GM21825 (cell line): ENCODE data around the gene SMIM7.

Experiments
- ATAC-seq: cut with Tn5 transposase; IDR thresholded peaks from one replicate; pipeline ENCODE4 v1.9.1; 2021; ENCODE audit warnings: mild to moderate bottlenecking, moderate library complexity; ENCODE audit not compliant: unreplicated experiment

Gene SMIM7

DNA sequence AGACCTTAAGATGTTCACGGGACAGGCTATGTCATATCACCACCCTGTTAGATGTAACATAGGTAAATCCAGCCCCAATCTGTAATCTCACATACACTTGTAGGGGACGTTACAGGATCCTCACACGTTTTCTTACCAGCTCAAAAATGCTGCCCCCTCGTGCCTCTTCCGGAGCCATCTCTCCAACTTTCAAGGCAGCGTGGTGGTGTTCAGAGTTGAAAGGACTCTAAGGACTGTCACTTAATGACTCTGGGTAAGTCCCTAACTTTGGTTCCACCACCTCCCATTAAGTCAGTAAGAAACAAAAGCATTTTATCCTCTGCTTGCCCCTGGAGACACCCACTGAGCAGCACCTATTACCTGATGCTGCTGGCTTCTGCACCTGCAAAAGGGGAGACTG is 36.4 kb downstream of the SMIM7 start:
- no peak for ATAC-seq

DNA sequence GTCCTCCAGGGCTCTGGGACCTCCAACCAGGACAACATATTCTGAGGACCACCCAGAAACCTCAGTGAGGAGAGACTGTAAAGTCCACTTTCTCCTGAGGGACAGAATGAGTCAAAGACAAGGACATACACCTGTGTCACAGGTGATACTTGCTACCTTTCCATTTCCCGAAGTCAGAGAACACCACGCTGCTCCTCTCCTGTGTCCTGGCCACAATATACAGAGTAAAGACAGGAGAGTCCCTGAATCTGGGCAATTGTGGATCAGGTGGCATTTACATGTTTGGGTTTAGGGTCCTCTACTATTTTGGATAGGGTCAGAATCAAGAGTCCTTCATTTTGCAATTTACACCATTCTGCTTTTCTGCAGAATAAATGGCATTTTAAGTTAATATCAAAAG is 36.9 kb downstream of the SMIM7 start:
- ATAC-seq: no peak

GRCh38 chr19:16621165-16621800 is 38.7 kb downstream of the SMIM7 start:
- ATAC-seq: no peak

DNA sequence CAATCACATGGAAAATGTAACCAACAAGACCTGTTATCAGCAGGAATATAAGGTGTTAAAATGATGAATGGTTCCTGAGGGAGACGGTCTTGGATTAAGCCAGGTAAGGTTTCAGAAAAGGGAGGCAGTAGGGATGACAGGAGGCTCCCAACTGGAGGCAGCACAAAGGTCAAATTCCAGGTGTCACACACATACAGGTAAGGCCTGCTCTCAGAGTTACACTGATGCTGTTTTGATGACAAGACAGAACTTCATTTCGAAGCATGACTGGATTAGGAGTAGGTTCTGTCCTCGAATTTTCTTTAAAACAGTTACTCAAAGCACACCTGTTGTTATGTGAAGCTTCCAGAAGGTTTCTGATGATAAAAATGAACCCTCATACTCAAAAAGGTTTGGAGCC is 39.4 kb downstream of the SMIM7 start:
- ATAC-seq: no peak

DNA sequence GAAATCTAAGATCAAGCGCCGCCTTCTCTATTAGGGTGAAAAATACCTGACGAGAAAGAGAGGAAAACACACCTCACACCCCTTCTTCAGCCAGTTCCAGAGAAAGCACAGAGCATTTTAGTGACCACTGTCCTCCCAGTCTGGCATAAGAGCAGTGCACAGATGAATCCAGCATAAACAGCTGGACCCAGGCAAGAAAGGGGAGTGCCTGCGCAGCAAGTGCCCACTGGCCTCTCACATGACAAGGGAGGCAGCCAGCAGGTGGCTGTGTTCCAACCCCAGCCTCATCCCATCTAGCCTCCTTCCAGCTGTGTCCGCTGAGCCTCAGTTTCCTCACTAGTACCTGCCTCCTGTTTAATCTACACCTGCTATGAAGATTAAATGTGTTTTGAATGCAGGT is 39.9 kb downstream of the SMIM7 start:
- no peak for ATAC-seq

GRCh38 chr19:16619457-16619856 is 40.5 kb downstream of the SMIM7 start:
- no peak for ATAC-seq

GRCh38 chr19:16618248-16618647 is 41.7 kb downstream of the SMIM7 start:
- ATAC-seq: no peak

DNA sequence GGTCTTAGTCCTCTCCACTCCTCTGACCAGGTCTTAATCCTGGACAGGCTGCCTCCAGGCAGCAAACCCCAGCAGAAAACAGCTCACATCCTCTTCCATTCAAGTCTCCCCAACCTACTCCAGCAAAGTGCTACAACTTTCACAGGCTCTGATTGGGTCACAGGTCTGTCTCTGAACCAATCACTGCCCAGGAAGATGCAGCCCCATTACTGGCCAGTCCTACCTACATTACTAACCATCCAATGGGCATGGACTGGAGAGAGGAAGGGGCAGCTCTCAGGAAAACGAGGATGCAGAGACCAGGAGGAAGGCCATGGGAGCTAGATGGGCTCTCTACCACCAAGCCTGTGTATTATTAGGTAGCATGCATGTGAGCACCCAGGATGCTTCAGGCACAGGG is 44.1 kb downstream of the SMIM7 start:
- ATAC-seq: no peak

GRCh38 chr19:16614941-16615340 is 45.0 kb downstream of the SMIM7 start:
- no peak for ATAC-seq

DNA sequence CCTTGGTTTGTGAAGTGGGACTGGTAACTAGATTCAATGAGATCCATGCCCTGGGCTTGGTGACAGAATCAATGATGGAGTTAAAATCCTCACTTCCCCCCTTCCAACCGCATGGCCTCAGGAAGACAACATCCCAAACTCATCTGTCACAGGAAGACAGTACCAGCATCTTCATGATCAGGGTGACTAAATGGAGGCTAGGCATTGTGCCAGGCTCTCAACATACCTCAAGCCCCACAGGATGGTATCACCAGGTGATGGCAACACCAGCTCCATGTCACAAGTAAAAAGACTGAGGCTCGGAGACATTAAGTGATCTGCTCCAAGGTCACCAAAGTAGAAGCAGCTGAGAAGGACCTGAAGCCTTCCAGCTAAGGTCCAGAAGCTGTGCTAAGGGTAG is 46.1 kb downstream of the SMIM7 start:
- ATAC-seq: no peak

GRCh38 chr19:16612636-16613035 is 47.3 kb downstream of the SMIM7 start:
- ATAC-seq: no peak

DNA sequence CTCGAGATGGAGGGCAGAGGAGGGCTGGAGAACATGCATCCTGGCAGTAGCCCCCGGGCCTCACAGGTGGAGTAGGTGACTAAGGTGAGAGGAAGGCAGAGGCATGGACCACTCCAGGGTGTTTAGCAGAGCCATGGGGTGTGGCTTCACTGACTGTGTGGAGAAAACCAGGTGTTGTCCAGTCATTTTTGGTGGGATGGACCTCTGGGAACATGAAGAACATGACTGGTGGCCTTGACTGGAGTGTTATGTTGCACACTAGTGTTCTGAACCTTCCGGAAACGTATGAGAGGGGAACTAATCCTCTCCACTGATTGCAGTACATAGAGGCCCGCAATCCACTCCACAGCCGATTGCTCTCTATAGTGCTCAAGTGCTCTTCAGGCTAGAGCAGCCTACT is 48.8 kb downstream of the SMIM7 start:
- ATAC-seq: no peak

- no peak for ATAC-seq
Measured at GRCh38 chr19:16609511-16610200, 50.3 kb downstream of the SMIM7 start.

DNA sequence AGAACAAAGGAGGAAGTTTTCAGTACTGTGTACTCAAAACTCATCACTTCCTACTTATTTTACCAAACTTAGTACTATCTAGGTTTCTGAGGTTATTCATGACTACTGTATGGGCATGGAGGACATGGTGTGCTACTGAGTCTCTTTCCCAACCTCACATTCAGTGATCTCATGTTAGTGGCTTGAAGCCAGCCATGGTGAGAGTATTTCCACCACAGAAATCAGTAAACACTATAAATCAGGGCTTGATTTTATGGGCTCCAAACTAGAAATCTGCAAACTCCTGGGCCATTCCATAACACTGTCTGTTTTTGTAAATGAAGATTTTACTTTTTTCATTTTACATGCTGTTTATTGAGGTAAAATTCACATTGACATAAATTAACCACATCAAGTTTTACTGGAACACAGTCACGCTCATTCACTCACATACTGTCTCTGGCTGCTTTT is 51.6 kb downstream of the SMIM7 start:
- no peak for ATAC-seq

GRCh38 chr19:16607819-16608218 is 52.1 kb downstream of the SMIM7 start:
- no peak for ATAC-seq

DNA sequence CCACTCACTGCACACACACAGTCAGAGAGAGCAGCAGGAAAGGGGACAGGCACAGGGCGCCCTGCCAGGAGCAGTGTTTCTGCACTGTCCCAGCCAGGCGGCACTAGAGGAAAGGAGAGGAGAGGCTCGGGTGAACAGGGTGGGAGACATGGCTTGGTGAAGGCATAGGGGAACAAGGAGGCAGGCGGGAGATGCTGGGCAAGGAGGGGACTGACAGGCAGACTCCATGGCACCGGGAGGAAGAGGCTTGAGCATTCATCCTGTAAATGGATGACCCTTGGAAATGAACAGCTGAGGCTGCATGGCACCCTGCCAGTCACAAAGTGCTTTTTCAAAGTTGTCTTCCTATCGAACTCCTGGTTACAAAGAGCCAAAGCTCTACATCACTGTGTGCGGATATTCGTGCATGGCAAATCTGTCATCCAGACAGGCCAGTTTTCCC is 54.4 kb downstream of the SMIM7 start:
- ATAC-seq: no peak

DNA sequence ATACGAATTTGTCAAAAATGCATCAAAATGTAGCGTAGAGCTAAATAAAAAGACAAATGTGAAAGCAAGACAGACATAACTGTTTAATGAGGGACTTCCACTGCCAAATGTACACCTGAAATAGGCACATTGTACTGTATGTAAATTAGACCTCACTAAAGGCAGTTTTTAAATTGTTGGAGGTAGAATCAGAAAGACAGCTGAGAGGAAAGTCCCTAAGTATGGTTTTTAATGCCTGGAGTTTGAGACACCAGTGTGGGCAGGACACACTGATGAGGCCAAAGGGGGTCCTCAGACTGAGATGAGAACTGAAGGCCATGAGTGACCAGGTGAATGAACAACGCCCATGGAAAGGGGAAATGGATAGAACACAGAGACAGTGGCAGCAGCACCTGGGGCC is 54.8 kb downstream of the SMIM7 start:
- no peak for ATAC-seq

GRCh38 chr19:16604615-16605014 is 55.3 kb downstream of the SMIM7 start:
- no peak for ATAC-seq

- ATAC-seq: no peak
Measured at GRCh38 chr19:16603090-16603489, 56.9 kb downstream of the SMIM7 start.

DNA sequence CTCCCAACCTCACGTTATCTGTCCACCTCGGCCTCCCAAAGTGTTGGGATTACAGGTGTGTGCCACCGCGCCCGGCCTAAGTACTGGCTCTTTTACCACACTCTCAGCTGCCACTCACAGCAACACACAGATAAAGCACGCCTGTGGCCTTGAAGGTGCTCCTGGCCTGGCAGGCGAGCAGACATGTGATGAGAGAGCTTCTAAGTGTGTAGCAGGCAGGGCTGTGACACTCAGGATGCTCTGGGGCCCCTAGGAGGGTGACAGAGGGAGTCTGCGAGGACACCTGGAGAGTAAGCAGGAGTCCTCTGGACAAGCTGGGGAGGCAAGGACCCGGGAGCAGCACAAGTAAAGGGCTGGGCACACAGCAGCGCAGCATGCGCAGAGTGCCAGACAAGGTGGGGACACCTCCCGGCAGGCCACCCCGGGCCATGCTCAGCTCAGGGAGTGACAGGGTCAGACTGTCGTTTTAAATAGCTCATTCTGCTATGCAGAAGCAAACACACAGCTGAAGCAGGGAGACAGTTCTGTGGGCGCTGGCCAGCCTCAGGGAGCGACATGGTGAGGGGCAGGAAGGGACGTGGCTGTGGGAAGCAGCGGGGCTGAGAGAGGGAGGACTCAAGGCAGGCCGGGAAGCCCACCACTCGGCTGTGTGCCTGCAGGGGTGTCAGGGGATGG is 58.4 kb downstream of the SMIM7 start:
- no peak for ATAC-seq

- ATAC-seq: no peak
Measured at GRCh38 chr19:16600824-16601223, 59.1 kb downstream of the SMIM7 start.

GRCh38 chr19:16599655-16600346 is 60.1 kb downstream of the SMIM7 start:
- no peak for ATAC-seq
